Natural killer cell (primary cell): ENCODE results near the gene KIAA2012. TPM values are rescaled to one million over a fixed set of nuclear protein-coding genes. Genes with fewer than 3 reads are reported as not detected.

Source experiments
- ATAC-seq, 3 donors: fragments of 150-1000 bp in 2 of 3; fragments of 200-7000 bp in 1 of 3; cut with Tn5 transposase; 1 replicate in 1 of 3; 2 replicates in 2 of 3; pipeline ENCODE4 v1.10.0; 2021; ENCODE audit warnings: mild to moderate bottlenecking in 2 of 3, moderate library complexity in 2 of 3
- DNase-seq, 2 donors: peaks; one replicate each; pipeline versions ENCODE4 v3.0.0 to v3.0.0-alpha.2; 2013 to 2021; ENCODE audit warnings: mixed read lengths in 1 of 2
- H3K27ac ChIP-seq: one replicate; pipeline ENCODE4 v1.5.1; 2013; ENCODE audit warnings: mild to moderate bottlenecking, low read length
- H3K27me3 ChIP-seq: one replicate; pipeline ENCODE4 v1.6.1; 2013; ENCODE audit warnings: low read length; ENCODE audit not compliant: control insufficient read depth, insufficient read depth
- H3K36me3 ChIP-seq: one replicate; pipeline ENCODE4 v1.6.1; 2013; ENCODE audit warnings: low read length; ENCODE audit not compliant: control insufficient read depth, insufficient read depth
- H3K4me1 ChIP-seq: one replicate; pipeline ENCODE4 v1.6.1; 2013; ENCODE audit warnings: low read length; ENCODE audit not compliant: control insufficient read depth, insufficient read depth
- H3K4me3 ChIP-seq: one replicate; pipeline ENCODE4 v1.5.1; 2013; ENCODE audit warnings: low read length
- H3K9me3 ChIP-seq: one replicate; pipeline ENCODE4 v1.6.1; 2013; ENCODE audit warnings: low read length; ENCODE audit not compliant: control insufficient read depth, insufficient read depth
- H3K27ac Mint-ChIP-seq, 2 donors: one replicate each; pipeline ENCODE4 v1.8.0; 2022; ENCODE audit warnings: mild to moderate bottlenecking in 2 of 2, mixed read lengths in 2 of 2, moderate library complexity in 1 of 2
- H3K27me3 Mint-ChIP-seq, 2 donors: one replicate each; pipeline ENCODE4 v1.8.0; 2022; ENCODE audit warnings: low read depth in 2 of 2, mixed read lengths in 2 of 2
- H3K36me3 Mint-ChIP-seq: one replicate; pipeline ENCODE4 v1.8.0; 2022; ENCODE audit warnings: mixed read lengths
- H3K4me1 Mint-ChIP-seq, 2 donors: one replicate each; pipeline ENCODE4 v1.8.0; 2022; ENCODE audit warnings: mixed read lengths in 2 of 2
- H3K4me3 Mint-ChIP-seq: one replicate; pipeline ENCODE4 v1.8.0; 2022; ENCODE audit warnings: mild to moderate bottlenecking, moderate library complexity, mixed read lengths
- H3K9me3 Mint-ChIP-seq, 2 donors: one replicate each; pipeline ENCODE4 v1.8.0; 2022; ENCODE audit warnings: mixed read lengths in 2 of 2
- CTCF ChIP-seq: fragments of 200-600 bp; IDR thresholded peaks from one replicate; pipeline ENCODE4 v1.8.0; 2022; ENCODE audit warnings: antibody characterized with exemption
- WGBS: methylation state at CpG from one replicate; pipeline ENCODE4 v1.1.7; 2013; ENCODE audit warnings: missing lambda C conversion rate; ENCODE audit not compliant: insufficient coverage; 5-methylcytosine and 5-hydroxymethylcytosine counted together
- intact Hi-C: fragments of 100-400 bp; cut with micrococcal nuclease; formaldehyde crosslinking; loops from one replicate; pipeline ENCODE4 v1.14.2; 2022
- total RNA-seq, 4 donors: library from RNA; stranded (reverse); fragments of 120-200 nt in 1 of 4; gene quantifications; one replicate each; pipeline versions ENCODE4 v1.2.3 to v1.2.4, GENCODE V29; 2013 to 2022

Gene KIAA2012
- total RNA-seq, 3 donors from 2014 or later (not counting 1 experiment from before 2014, with no cell fraction given) = not detected

GRCh38 chr2:202152104-202152715, 79.2 kb downstream of the KIAA2012 start:
- Mint-ChIP-seq H3K27ac (no peak overlapping the region), H3K9me3 (no peaks in the 10 kb centered on the region), H3K36me3 (no peaks in the 10 kb centered on the region), H3K27me3 (peaks cover 24 to 32% of the 10 kb centered on the region in 2 donors), H3K4me3 (no peak overlapping the region), H3K4me1 (no peaks in the 10 kb centered on the region)
- no peaks in the 10 kb centered on the region for H3K27me3 ChIP-seq
- WGBS = 91% methylated on average over 2 of the region's 5 CpGs
- no peaks in the 10 kb centered on the region for H3K4me1 ChIP-seq
- DNase-seq = no peak
- intact Hi-C loops = no loop called here
- no peaks in the 10 kb centered on the region for H3K36me3 ChIP-seq
- no peak for ATAC-seq
- TF ChIP-seq CTCF = no peak
- H3K9me3 ChIP-seq = no peaks in the 10 kb centered on the region
- H3K27ac ChIP-seq = no peak overlapping the region
- H3K4me3 ChIP-seq = no peak overlapping the region

- no peak for DNase-seq
- Mint-ChIP-seq H3K4me1 (no peaks in the 10 kb centered on the region), H3K36me3 (no peaks in the 10 kb centered on the region), H3K27ac (no peak overlapping the region), H3K27me3 (peaks cover 19 to 32% of the 10 kb centered on the region in 2 donors), H3K9me3 (no peaks in the 10 kb centered on the region), H3K4me3 (no peak overlapping the region)
- H3K36me3 ChIP-seq = no peaks in the 10 kb centered on the region
- intact Hi-C loops = no loop called here
- no peak overlapping the region for H3K27ac ChIP-seq
- H3K4me3 ChIP-seq = no peak overlapping the region
- ATAC-seq = no peak
- H3K9me3 ChIP-seq = no peaks in the 10 kb centered on the region
- H3K4me1 ChIP-seq = no peaks in the 10 kb centered on the region
- WGBS = 96% methylated on average over 9 of the region's 9 CpGs
- no peaks in the 10 kb centered on the region for H3K27me3 ChIP-seq
- TF ChIP-seq CTCF = no peak
Observed at GRCh38 chr2:202154613-202155012, 81.6 kb downstream of the KIAA2012 start.

- no peaks in the 10 kb centered on the region for H3K9me3 ChIP-seq
- H3K4me1 ChIP-seq = no peaks in the 10 kb centered on the region
- no peak overlapping the region for H3K27ac ChIP-seq
- 87% methylated on average over 4 of the region's 4 CpGs for WGBS
- H3K27me3 ChIP-seq = no peaks in the 10 kb centered on the region
- no peak overlapping the region for H3K4me3 ChIP-seq
- no peak for TF ChIP-seq CTCF
- no peaks in the 10 kb centered on the region for H3K9me3 Mint-ChIP-seq
- no peaks in the 10 kb centered on the region for H3K36me3 Mint-ChIP-seq
- DNase-seq (no peak), ATAC-seq (no peak)
- intact Hi-C loops = no loop called here
- no peak overlapping the region for H3K27ac Mint-ChIP-seq
- H3K4me3 Mint-ChIP-seq = no peak overlapping the region
- no peaks in the 10 kb centered on the region for H3K4me1 Mint-ChIP-seq
- H3K36me3 ChIP-seq = no peaks in the 10 kb centered on the region
- H3K27me3 Mint-ChIP-seq = peaks cover 8 to 25% of the 10 kb centered on the region in 2 donors
Observed at GRCh38 chr2:202157211-202157990, 84.3 kb downstream of the KIAA2012 start.
